K562 (cell line): ENCODE data around the gene TRIM45. TPM values are rescaled to one million over a fixed set of nuclear protein-coding genes. Genes with fewer than 3 reads are reported as not detected.

Experiments
- ATAC-seq: fragments of 200-7000 bp; cut with Tn5 transposase; 3 replicates; pipeline ENCODE4 v1.9.1; 2020; ENCODE audit warnings: moderate library complexity
- BruUV-seq: library from RNA; stranded (reverse); fragments of 400-500 nt; replicated peaks from 2 replicates; lab custom pipeline; 2021; lab: Mats Ljungman, UMichigan
- CTCF ChIA-PET: fragments of 300-600 bp; formaldehyde crosslinking; extraction: SDS; loops from one replicate; lab custom pipeline; 2021; ENCODE audit warnings: low intra/inter-chr PET ratio; lab: Yijun Ruan, JAX
- POLR2A ChIA-PET: fragments of 300-600, 350-650 bp; sonication (Branson Sonifier 250); formaldehyde crosslinking; extraction: SDS; loops from one replicate; lab custom pipeline; 2021; ENCODE audit warnings: antibody characterized with exemption, inconsistent platforms; lab: Yijun Ruan, JAX
- DNase-seq, 4 experiments: peaks; one replicate each; pipeline versions ENCODE4 v3.0.0 to v3.0.0-alpha.2; 2011 to 2018; ENCODE audit warnings: low spot score in 3 of 4, mixed read lengths in 3 of 4; ENCODE audit errors: extremely low read depth in 1 of 4
- FAIRE-seq: peaks from 2 replicates; lab custom pipeline; 2011; peaks lifted over from hg19 to GRCh38; lab: Jason Lieb, UNC
- H2AFZ ChIP-seq: 2 replicates; pipeline ENCODE4 v1.6.0; 2011; ENCODE audit warnings: low read depth, low read length, control low read depth, inconsistent platforms
- H3K27ac ChIP-seq: fragments of 200-600 bp; 3 replicates; pipeline ENCODE4 v1.8.0; 2011; ENCODE audit warnings: low read depth, mild to moderate bottlenecking, control low read depth, inconsistent platforms, low read length, moderate library complexity, mixed read lengths; ENCODE audit errors: extremely low read depth
- H3K27me3 ChIP-seq, 2 experiments: fragments of 300-600 bp in 1 of 2; 2 replicates in 1 of 2; 3 replicates in 1 of 2; pipeline versions ENCODE4 v1.6.0 to v1.8.0; 2011; ENCODE audit warnings: inconsistent platforms in 2 of 2, low read length in 2 of 2, mild to moderate bottlenecking in 1 of 2, mixed read lengths in 1 of 2, moderate library complexity in 1 of 2; ENCODE audit not compliant: control insufficient read depth in 2 of 2, insufficient read depth in 2 of 2
- H3K36me3 ChIP-seq: fragments of 300-600 bp; 3 replicates; pipeline ENCODE4 v1.8.0; 2011; ENCODE audit warnings: mild to moderate bottlenecking, low read length, inconsistent platforms; ENCODE audit not compliant: control insufficient read depth, insufficient read depth
- H3K4me1 ChIP-seq, 2 experiments: fragments of 200-600 bp in 1 of 2; replicated peaks in 1 of 2; 2 replicates in 1 of 2; 3 replicates in 1 of 2; pipeline versions ENCODE4 v1.5.1 to v1.8.0; 2011; ENCODE audit warnings: inconsistent platforms in 2 of 2, low read length in 2 of 2, mild to moderate bottlenecking in 1 of 2, mixed read lengths in 1 of 2, moderate library complexity in 1 of 2; ENCODE audit not compliant: control insufficient read depth in 2 of 2, insufficient read depth in 2 of 2
- H3K4me2 ChIP-seq: 2 replicates; pipeline ENCODE4 v1.6.1; 2011; ENCODE audit warnings: low read length, control low read depth, inconsistent platforms, mixed read lengths; ENCODE audit not compliant: insufficient read depth
- H3K4me3 ChIP-seq: fragments of 200-600 bp; sonication (generic), shearing (Covaris generic); 2 replicates; pipeline ENCODE4 v1.5.1; 2016; ENCODE audit warnings: control low read depth, inconsistent platforms
- H3K79me2 ChIP-seq: fragments of 200-600 bp; 3 replicates; pipeline ENCODE4 v1.8.0; 2011; ENCODE audit warnings: low read length, inconsistent platforms; ENCODE audit not compliant: control insufficient read depth, insufficient read depth
- H3K9ac ChIP-seq, 2 experiments: 2 replicates each; pipeline versions ENCODE4 v1.6.0 to v1.6.1; 2011; ENCODE audit warnings: low read depth in 2 of 2, low read length in 2 of 2, control low read depth in 1 of 2, inconsistent platforms in 1 of 2, mild to moderate bottlenecking in 1 of 2, mixed read lengths in 1 of 2; ENCODE audit not compliant: insufficient read depth in 1 of 2
- H3K9me1 ChIP-seq: one replicate; pipeline ENCODE4 v1.6.0; 2011; ENCODE audit warnings: inconsistent platforms, mild to moderate bottlenecking, low read length, moderate library complexity; ENCODE audit not compliant: control insufficient read depth, insufficient read depth
- H3K9me3 ChIP-seq: replicated peaks from 2 replicates; pipeline ENCODE4 v1.5.1; 2011; ENCODE audit warnings: low read depth, low read length, inconsistent platforms; ENCODE audit not compliant: control insufficient read depth, insufficient read depth
- H4K20me1 ChIP-seq: replicated peaks from 2 replicates; pipeline ENCODE4 v1.6.1; 2011; ENCODE audit warnings: low read length, inconsistent platforms, mixed read lengths; ENCODE audit not compliant: control insufficient read depth, insufficient read depth
- PCBP2 ChIP-seq: fragments of 200-400 bp; formaldehyde crosslinking; IDR thresholded peaks from 2 replicates; pipeline ENCODE4 v1.6.1; 2018; ENCODE audit warnings: low read length, low read depth, mild to moderate bottlenecking, moderate library complexity; ENCODE audit not compliant: poor library complexity, severe bottlenecking
- SMAD4 ChIP-seq: fragments of 250-450 bp; sonication (Bioruptor Pico); conservative IDR thresholded peaks from 2 replicates; pipeline ENCODE4 v1.8.0; 2021; ENCODE audit warnings: inconsistent platforms, mild to moderate bottlenecking, moderate library complexity
- SPI1 ChIP-seq: IDR thresholded peaks from 2 replicates; pipeline ENCODE4 v1.6.1; 2011; ENCODE audit warnings: low read depth, low read length, control low read depth, borderline replicate concordance
- WGBS: fragments of 100-300 bp; shearing (Covaris generic); methylation state at CpG from one replicate; pipeline ENCODE4 v1.1.6; 2016; ENCODE audit warnings: low coverage, mixed read lengths; ENCODE audit not compliant: insufficient coverage; ENCODE audit errors: missing lambda C conversion rate; 5-methylcytosine and 5-hydroxymethylcytosine counted together
- in situ Hi-C: fragments of 300-500 bp; cut with MboI; formaldehyde crosslinking; loops from 4 replicates; pipeline ENCODE4 v1.15.0; 2018; ENCODE audit warnings: inconsistent platforms, mixed read lengths
- intact Hi-C: fragments of 100-400 bp; cut with micrococcal nuclease; formaldehyde crosslinking; loops from 2 replicates; pipeline ENCODE4 v1.14.2; 2022
- polyA plus RNA-seq, 8 experiments: library from polyadenylated mRNA; depleted of rRNA in 4 of 8; stranded (reverse) in 5 of 8; unstranded in 3 of 8; fragments of >200 nt; fragmentation: Nextera tagmentation in 2 of 8; fragmentation: Illumina TruSeq in 1 of 8; extraction: Ambion mirVana in 2 of 8; extraction: Trizol in 1 of 8; gene quantifications; 2 replicates each; pipeline versions ENCODE4 v1.2.1 to v1.2.3, GENCODE V29; 2011 to 2014; ENCODE audit warnings: inconsistent platforms in 1 of 8, missing spikeins in 1 of 8
- total RNA-seq, 7 experiments: library from RNA; depleted of rRNA in 6 of 7; stranded (reverse); fragments of >200 nt in 6 of 7; fragmentation: Illumina TruSeq in 2 of 7; extraction: Trizol in 2 of 7; gene quantifications; 2 replicates each; pipeline versions ENCODE4 v1.2.1 to v1.2.3, GENCODE V29; 2011 to 2021; ENCODE audit warnings: low replicate concordance in 1 of 7

The TRIM45 gene
- total and polyA plus RNA-seq, 9 of the 15 experiments (the other 6 are each of a cell fraction or from before 2014, with no cell fraction given) = 1.9 to 6.2 (median 3.6) TPM

GRCh38 chr1:117138561-117138960 lies 17.0 kb upstream of the TRIM45 start (continued):
- TF ChIP-seq PCBP2 = no peak

GRCh38 chr1:117138106-117138505 lies 16.6 kb upstream of the TRIM45 start:
- in situ Hi-C loops (no loop called here), intact Hi-C loops (no loop called here)
- no peaks in the 10 kb centered on the region for H4K20me1 ChIP-seq
- no peak for DNase-seq
- no peak overlapping the region for H3K27ac ChIP-seq
- no peaks in the 10 kb centered on the region for H3K9me1 ChIP-seq
- H3K27me3 ChIP-seq = peaks cover 4 to 7% of the 10 kb centered on the region in 2 experiments; a peak in 4 of 5 replicates
- H3K4me2 ChIP-seq = no peak overlapping the region
- POLR2A ChIA-PET = interaction anchor here (1.7 kb wide), 1 partner anchor 10 kb away, joined by 9 read pairs; no protein-coding TSS in a partner anchor
- BruUV-seq = no TSS peak
- no peak for FAIRE-seq
- H2AFZ ChIP-seq = no peak overlapping the region
- H3K36me3 ChIP-seq = no peaks in the 10 kb centered on the region
- no peak overlapping the region for H3K9ac ChIP-seq
- H3K9me3 ChIP-seq = no peaks in the 10 kb centered on the region
- 9% methylated on average over 3 of the region's 3 CpGs for WGBS
- no peaks in the 10 kb centered on the region for H3K4me1 ChIP-seq
- no peak for TF ChIP-seq SMAD4 (CRISPR knock-in tag)
- TF ChIP-seq SPI1 = 0 out of 2 replicates have a peak, but pooled peaks have one; percentile 7
- TF ChIP-seq, all 486 proteins: peak for 1
- Histone ChIP-seq H3K79me2 (no peaks in the 10 kb centered on the region), H3K4me3 (no peak overlapping the region)
- CTCF ChIA-PET = no interaction called here
- ATAC-seq = no peak
